Hematopoietic multipotent progenitor cell (in vitro differentiated cells): ENCODE measurements around the gene PKIB. TPM values are rescaled to one million over a fixed set of nuclear protein-coding genes. Genes with fewer than 3 reads are reported as not detected.

Experiments
- DNase-seq, 3 donors: peaks; one replicate each; pipeline ENCODE4 v3.0.0-alpha.2; 2011 to 2015; ENCODE audit warnings: low read depth in 2 of 3, low spot score in 2 of 3
- total RNA-seq: library from RNA; depleted of rRNA; stranded (reverse); fragments of >200 nt; gene quantifications from one replicate; pipeline ENCODE4 v1.2.3, GENCODE V29; 2012

PKIB gene
- total RNA-seq, 1 donor, result not detected

DNA sequence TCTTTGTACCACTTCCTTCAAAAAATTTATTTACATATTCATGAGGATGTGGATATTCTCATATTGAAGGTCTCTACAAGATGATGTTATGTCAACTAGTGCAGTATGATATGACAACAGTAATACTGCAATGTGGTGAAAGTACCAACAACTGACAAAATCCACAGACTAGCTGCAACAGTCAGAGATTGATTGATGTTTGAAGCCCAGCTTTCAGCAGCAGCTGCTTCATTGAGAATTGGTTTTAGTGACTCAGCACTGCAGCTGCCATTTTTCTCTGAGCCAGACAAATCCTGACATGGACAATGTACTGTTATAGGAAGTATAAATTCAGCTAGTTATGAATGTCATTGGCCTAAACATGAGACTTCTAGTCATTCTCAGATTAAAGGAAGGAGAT, 53.8 kb downstream of the PKIB start:
- DNase-seq, result no peak

DNA sequence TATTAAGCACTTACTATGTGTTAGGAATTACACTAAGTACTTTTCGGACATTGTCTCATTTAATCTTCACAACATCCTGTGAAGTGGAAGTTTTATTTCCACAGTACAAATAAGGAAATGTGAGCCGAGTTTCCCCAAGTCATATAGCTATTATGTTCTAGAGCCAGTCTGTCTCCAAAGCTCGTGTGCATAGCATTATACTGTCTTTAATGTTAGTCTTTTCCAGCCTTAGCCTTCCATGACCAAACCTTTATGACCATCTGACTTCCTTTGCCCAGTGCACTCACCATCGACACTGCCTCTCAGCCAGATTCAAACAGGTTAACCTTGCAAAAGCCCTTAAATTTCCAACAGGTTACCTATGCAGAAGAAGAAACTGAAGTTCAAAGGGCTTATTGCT, 55.7 kb downstream of the PKIB start:
- DNase-seq, result no peak

DNA sequence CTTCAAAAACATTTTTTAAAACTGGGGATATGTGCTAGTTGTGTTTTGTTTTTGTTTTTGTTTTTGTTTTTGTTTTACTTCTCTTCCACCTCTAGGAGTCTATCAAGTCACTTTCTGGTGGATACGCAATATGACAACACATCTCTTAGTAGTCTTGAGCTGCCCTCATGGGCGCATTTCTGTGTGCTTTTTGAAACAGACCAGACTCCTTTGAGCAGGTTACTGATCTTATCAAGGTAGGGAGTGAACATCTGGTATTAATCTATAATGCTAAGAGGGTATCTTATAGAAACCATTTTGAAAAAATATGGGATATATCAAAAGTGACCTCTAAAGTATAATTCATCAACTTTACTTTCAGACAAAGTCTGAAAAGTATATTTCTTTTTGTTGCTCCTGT, 56.2 kb downstream of the PKIB start:
- no peak for DNase-seq

DNA sequence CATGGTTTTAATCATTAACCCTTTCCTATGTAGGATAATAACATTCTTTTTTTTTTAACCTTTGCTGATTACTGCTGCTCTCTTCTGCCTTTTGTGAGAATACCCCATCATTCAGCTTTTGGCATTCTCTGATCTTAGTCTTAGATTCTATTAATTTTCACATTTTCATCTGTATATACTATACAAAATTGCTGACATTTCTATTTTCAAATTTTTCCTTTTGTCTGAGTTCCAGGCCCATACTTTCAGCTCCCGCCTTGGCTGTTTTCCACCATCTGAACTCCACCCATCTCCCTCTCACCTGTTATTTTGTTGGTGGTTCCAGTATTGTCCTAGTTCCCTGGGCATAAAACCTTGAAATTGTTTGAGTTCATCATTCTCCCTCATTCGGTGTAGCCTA, 59.2 kb downstream of the PKIB start:
- no peak for DNase-seq

DNA sequence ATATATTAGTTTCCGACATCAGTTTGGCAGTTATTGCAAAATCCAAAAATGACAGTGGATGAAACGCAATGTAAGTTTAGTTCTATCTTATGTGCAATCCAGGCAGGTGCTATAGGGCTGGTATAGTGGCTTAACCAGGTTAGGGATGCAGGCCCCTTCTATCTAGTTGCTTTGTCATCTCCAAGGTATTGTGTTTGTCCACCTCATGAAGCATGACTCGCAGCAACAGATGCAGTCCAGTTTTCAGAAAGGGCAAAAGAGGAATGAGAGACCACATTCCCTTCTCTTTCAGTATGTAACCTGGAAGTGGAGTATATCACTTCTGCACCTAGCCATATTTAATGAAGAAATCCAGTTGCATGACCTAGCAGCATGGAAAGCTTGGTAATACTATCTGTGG, 59.7 kb downstream of the PKIB start:
- no peak for DNase-seq

DNA sequence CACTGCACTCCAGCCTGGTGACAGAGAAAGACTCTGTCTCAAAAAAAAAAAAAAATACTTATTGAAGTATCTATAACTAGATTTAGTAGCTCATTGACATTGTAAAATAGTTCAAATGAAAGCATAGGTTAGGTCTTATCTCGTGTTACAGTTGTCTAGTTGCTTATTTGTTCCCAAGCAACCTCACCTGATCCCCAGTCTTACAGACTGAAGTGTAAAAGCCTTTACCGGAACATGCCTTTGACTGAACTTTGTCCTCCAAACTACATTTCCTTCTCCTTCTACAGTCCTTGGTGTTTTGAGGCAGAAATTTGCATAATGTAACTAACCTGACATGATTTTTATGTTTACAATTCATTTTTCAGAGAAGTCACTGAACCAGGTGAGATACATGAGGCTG, 61.0 kb downstream of the PKIB start:
- no peak for DNase-seq

DNA sequence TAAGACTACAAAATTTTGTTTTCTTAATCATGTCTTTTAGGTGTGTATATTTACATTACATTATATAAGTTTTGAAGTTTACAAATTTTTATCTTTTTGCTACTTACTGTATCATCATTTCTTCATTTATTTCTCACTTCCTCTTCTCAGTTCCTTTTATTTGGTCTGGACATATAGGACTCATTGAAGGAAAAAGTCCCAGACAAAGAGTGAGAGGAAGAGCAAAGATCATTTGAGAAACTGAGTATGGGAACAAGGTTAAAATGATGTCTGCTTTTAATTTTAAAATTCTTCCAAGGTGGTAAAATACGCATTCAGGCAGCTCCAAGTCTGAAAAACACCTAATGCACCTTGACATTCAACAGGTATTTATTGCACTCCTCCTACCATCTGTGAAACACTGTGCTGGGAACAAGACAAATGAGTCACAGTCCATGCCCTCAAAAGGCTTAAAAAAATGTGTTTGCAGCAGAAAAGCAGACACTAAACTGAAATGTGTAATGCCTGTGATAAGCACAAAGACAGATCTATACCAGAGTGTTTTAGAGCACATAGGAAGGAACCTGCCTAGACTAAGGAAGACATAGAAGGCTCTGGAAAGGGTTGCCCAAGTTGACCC, 63.2 kb downstream of the PKIB start:
- DNase-seq, result no peak

DNA sequence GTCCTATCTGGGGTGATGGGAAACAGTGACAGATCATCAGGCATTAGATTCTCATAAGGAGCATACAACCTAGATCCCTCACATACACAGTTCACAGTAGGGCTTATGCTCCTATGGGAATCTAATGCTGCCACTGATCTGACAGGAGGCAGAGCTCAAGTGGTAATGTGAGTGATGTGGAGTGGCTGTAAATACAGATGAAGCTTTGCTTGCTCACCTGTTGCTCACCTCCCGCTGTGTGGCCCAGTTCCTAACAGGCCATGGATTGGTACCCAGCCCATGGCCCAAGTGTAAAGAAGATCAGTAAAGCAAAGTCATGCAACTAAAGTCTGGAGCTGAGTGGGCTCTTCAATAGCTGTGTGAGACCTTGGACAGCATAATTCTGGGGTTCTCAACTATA, 65.9 kb downstream of the PKIB start:
- no peak for DNase-seq

DNA sequence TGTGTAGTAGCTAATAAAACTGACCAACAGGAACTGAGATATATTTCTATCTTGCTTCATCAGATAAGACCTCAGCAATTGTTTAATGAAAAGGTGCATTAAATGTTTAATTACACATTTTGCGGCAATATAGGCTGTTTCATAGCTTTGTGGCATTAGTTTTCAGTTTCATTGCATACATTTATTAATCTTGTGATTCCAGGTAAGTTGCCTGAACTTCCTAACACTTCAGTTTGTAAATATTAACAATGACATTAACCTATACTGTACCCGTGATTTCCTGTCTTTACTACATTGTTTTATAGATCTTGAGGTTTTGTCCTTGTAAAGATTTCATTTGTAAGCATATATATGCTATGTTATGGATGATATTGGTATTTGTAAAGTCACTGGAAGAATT, 66.5 kb downstream of the PKIB start:
- no peak for DNase-seq

DNA sequence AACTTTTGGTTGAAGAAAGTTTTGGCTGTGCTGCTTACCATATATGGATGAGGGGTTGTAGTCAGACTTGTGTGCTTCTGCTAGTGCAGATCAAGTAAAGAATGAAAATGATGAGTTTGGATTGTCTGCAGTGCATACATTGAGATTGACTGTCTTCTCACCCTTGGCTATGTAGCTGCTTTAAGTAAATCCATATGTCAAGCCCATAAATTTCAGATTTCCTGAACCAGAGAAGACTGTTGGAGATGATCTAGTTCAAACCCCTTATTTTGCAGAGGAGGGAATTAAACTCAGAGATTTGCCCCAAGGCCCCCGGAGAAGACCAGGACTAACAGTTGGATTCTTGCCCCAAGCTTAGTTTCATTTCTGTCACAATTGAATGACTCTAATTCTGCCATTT, 67.2 kb downstream of the PKIB start:
- DNase-seq, result no peak

DNA sequence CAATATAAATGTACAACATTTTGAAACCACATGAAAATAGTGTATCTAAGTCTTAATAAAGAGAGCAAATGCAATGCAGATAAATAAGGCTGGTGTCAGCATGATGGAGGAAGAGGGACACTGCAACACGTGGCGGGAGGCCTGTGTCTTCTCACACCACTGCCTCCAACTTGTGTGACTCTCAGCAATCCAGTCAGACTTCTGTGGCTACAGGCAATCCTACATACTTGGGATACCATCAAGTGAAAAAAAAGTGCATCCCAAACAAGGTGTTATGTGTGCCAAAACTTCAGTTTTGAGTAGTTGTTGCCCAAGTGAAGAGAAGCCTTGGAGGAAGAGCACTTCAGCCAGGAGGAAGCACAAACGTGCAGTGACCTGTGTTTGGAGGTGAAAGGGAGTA, 68.6 kb downstream of the PKIB start:
- DNase-seq, result no peak

DNA sequence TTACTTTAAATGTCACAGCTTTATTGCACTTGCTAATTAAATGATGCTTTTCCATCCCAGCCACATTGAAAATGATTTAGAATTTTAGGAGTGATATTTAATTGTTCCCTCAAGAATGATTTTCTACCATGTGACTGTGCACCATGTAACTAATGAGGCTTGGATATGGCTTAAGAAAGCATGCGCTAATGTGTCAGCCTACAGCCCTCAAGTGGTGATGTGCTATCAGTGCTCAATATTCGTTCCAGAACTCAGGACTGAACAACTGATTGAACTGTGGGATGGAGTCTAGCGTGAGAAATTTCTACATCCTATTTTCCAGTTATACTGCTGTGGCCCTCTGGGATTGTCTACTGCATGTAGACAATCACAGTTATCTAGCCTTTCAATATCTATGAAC, 71.5 kb downstream of the PKIB start:
- DNase-seq, result no peak

DNA sequence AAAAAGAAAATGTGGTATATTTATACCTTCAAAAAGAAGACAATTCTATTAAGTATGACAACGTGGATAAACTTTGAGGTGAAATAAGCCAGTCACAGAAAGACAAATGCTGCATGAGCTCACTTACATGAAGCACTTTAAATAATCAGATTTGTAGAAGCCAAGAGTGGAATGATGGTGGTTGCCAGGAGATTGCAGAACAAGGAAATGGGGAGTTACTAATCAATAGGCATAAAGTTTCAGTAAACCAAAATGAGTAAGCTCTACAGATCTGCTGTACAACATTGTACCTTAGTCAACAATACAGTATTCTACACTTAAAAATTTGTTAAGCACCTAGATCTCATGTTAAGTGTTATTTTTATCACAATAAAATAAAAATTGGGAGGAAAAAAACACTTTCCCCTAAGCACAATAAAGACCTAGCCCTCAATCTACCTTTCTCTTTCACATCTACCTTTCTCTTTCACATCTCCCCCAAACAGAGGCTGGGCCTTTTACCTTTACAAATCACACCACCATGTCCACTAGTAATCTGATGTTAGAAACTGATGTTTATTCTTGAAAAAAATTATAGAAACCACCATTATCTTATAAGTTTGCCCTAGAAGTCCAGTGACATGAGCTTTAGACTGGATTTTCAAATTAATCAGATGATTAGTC, 73.9 kb downstream of the PKIB start:
- DNase-seq, result no peak

DNA sequence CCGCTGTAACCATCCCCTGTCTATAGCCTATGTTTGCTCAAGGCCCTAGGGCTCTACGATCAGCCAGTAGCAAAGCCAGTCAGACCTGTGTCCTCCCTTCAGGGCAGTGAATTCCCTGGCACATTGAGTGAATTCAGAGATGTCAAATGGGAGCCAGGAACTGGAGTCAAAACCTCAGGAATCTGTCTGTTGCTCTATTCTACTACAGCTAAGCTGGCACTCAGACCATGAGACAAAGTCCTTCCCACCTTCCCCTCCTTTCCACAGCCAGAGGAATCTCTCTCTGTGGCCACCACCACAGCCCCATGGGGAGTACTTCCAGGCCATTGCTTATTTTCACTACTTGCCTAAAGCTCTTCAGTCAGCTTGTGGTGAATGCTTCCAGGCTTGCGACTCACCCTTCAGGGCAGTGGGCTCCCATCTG, 82.0 kb downstream of the PKIB start:
- DNase-seq, result no peak

DNA sequence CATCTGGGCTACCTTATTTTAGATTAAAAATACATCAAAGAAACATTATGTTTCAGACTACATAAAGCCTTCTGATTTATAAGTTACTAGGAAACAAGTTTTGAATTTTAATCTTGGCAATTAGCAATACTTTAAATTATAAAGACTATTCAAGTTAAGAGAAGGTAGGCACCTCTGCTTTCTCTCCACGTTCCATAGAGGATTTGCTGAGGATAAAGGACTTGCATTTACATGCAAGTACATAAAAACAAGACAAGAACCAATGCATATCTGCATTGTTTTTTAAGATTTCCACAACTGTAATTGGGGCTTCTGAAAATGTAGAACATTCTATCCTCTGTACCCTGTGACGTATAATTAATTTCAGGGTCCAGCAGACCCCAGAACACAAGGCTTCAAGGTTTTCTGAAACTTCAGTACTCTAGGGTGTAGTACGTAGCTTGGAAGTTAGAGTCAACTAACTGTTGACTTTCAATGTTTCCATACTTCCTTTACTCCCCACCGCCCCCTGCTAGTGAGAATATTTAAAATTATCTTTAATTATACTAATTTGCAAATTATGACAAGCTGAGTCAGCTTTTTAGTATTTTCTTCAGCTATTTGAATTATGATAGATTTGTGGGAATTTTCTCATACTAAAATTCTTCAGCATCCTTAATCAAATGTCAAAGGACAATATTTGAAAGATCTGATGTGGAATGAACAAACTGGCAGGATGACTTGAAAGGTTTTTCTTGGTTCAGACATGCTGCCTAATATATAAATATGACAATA, 82.8 kb downstream of the PKIB start:
- DNase-seq, result no peak

DNA sequence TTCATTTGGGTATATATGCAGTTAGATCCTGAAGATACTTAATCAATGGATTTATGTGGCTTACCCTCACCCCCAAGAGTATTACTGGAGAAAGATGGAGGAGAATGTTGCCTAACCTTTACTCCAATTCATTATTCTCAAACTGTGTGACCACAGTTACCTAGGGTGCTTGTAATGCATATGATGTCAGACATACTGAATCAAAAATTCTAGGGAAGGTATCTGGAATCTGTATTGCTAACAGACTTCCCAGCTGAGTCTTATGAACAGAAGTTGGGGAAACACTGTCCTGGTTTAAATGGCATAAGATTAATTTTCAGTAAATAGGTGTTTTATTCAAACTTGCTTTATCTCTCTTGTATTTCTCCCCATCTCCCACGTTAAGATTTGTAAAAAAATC, 83.9 kb downstream of the PKIB start:
- DNase-seq, result no peak

DNA sequence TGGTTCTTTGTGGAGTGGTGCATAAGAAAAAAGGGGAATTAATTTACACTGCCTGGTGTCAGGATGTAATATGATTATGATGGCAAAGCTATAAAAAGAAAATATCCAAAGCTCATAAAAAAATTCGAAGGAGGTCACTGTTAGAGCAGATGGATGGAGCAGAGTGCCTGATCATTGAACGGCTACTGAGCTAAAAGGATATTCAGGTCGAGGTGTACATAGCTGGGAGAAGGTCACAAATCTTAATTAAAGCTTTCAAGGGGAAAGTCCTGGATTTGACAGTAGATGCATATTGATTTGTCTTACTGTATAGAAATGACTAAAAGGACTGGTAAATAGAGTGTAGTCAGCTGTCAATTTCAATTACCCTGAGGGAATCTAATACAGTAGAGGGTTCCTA, 84.4 kb downstream of the PKIB start:
- no peak for DNase-seq

DNA sequence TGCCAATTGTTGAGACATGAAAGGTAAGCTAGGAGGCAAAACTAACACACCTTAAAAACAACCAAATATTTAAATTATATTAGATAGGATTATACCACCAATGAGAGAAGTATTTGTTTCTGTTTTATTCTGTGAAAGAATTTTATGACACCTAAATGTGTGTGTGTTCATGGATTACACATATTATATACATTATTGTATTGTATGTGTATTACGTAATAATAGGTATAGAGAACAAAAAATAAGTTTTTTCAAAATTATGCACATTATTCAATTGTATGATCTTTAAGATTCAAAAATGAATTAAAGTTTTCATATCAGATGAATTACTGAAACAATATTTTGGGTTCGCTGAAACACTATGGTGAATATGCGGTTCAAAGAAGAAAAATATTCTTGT, 85.0 kb downstream of the PKIB start:
- no peak for DNase-seq

DNA sequence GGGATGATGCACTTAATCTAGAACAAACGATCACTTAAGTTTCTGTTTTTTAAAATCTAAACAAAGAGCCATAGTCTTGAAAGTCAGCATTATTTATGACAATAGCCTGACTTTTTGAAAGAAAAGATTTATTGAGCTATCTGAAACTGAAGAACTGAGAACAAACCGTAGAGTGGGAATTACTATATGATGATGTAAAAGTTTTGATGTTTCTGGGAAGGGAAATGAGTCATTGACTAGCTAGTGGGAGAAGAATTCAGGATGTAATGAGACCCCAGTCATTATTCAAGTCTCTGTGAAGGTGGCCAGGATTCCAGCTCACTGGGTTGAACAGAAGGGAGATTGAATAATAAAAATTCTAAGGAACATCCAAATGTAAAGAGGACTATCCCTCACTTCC, 85.9 kb downstream of the PKIB start:
- no peak for DNase-seq

DNA sequence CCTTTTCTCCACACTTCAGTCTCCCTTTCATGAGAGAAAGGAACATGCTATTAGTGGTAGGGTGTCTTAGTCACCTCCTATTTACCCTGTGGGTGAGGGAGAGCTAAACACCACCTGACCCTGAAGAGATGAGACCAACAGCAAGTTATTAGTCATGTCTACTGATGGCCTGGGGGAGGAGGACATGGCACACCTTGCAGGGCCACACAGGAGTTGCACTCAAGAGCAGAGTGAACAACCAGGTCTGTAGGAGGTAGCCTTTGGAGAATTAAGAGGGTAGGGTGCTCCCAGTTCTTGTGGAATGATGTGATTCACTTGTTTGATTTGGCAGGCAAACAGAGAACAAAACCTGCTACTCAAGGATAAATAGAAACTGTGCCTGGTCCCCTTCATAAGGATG, 86.6 kb downstream of the PKIB start:
- no peak for DNase-seq

DNA sequence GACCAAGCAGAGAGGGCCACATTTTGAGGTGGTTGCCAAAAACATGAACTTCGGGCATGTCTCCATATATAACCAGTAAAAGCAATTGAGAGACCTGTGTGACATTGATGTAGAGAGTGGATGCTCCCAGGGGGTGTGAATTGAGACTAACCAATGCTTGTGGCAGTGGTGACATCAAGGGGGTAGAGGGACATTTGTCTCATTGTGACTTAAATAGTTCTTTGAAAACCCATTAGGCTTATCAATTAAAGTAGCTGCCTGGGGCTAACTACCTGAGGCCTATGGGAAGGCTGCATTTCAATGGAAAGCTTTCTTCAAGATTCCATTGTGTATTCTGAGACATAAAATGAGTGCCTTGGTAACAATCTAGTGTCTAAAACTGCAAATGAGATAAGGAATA, 87.3 kb downstream of the PKIB start:
- DNase-seq, result no peak

DNA sequence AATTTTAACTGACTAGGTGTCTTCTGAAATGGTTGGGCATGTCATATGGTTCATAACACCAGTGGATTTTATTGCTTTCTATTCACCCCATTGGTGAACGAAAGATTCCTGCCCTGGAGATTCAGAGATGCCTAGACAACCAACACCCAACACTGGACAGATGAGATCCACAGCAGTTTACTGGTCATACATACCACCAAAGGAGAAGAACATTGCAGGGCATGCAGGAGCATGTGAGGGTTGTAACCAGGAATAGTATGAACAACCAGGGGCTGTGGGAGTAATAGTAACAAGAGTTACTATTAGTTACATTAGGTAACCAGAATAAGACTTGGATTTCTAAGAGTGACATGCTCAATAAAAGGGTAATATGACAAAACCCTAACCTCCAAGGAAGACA, 91.5 kb downstream of the PKIB start:
- no peak for DNase-seq
